Karpas-422 (cell line): ENCODE measurements around the gene FAM241A. TPM values are rescaled to one million over a fixed set of nuclear protein-coding genes. Genes with fewer than 3 reads are reported as not detected.

ENCODE experiments used
- DNase-seq: peaks from one replicate; pipeline ENCODE4 v3.0.0-alpha.2; 2015
- H2AFZ ChIP-seq: fragments of 200-600 bp; sonication (generic); 2 replicates; pipeline ENCODE4 v1.6.1; 2014; ENCODE audit warnings: antibody characterized with exemption, low read length, mixed read lengths
- H3K27ac ChIP-seq: fragments of 200-600 bp; sonication (generic); 2 replicates; pipeline ENCODE4 v1.5.1; 2014; ENCODE audit warnings: mild to moderate bottlenecking, low read length, moderate library complexity
- H3K27me3 ChIP-seq: fragments of 200-600 bp; sonication (generic); 2 replicates; pipeline ENCODE4 v1.6.1; 2014; ENCODE audit warnings: low read length, mixed read lengths
- H3K36me3 ChIP-seq: fragments of 200-600 bp; sonication (generic); 2 replicates; pipeline ENCODE4 v1.6.1; 2014; ENCODE audit warnings: low read length, mixed read lengths; ENCODE audit not compliant: insufficient read depth
- H3K4me1 ChIP-seq: fragments of 200-600 bp; sonication (generic); 2 replicates; pipeline ENCODE4 v1.6.1; 2014; ENCODE audit warnings: mild to moderate bottlenecking, low read length, mixed read lengths
- H3K4me2 ChIP-seq: fragments of 200-600 bp; sonication (generic); 2 replicates; pipeline ENCODE4 v1.6.1; 2014; ENCODE audit warnings: low read length, low read depth, mild to moderate bottlenecking; ENCODE audit not compliant: poor library complexity, severe bottlenecking
- H3K4me3 ChIP-seq: fragments of 200-600 bp; sonication (generic); 2 replicates; pipeline ENCODE4 v1.5.1; 2014; ENCODE audit warnings: mild to moderate bottlenecking, antibody characterized with exemption, low read length, mixed read lengths
- H3K79me2 ChIP-seq: fragments of 200-600 bp; sonication (generic); 2 replicates; pipeline ENCODE4 v1.6.1; 2014; ENCODE audit warnings: mild to moderate bottlenecking, low read length, mixed read lengths
- H3K9ac ChIP-seq: fragments of 200-600 bp; sonication (generic); 2 replicates; pipeline ENCODE4 v1.6.0; 2014; ENCODE audit warnings: low read length
- H3K9me2 ChIP-seq: fragments of 200-600 bp; sonication (generic), shearing (Covaris generic); replicated peaks from 2 replicates; pipeline ENCODE4 v1.6.0; 2014; ENCODE audit warnings: mild to moderate bottlenecking, low read length, moderate library complexity; ENCODE audit not compliant: insufficient read depth
- H3K9me3 ChIP-seq: fragments of 300-700, 200-600 bp; sonication (generic); 2 replicates; pipeline ENCODE4 v1.6.1; 2014; ENCODE audit warnings: low read length, mixed read lengths
- H4K20me1 ChIP-seq: fragments of 200-600 bp; sonication (generic); 2 replicates; pipeline ENCODE4 v1.6.1; 2014; ENCODE audit warnings: mild to moderate bottlenecking, antibody characterized with exemption, low read length, low read depth; ENCODE audit not compliant: insufficient read depth
- total RNA-seq: library from RNA; depleted of rRNA; stranded (reverse); fragments of >200 nt; shearing (Covaris generic); gene quantifications from 2 replicates; pipeline ENCODE4 v1.2.3, GENCODE V29; 2014; ENCODE audit warnings: low replicate concordance; rRNA removed

The FAM241A gene
- total RNA-seq, result 0.14 and 0.60 TPM in 2 replicates

DNA sequence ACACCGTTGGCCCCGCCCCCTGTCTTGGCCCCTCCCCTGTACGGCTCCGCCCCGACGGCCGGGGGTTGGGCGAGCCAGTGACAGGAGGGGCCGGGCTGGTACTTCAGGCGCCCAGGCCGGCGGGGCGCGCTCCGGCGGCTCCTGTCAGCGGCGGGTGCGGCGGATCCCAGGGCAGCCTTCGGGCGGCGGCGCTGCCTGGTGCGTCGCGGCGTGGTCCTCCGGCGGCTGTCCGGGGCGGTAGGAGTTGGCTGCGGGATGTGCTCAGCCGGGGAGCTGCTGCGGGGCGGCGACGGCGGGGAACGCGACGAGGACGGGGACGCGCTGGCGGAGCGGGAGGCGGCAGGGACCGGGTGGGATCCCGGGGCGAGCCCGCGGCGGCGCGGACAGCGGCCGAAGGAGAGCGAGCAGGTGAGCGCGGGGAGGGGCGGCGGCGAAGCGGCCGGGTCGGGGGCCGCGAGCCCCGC, at the start of gene FAM241A:
FAM241A (plus strand) TSS at position 129 of the 464 bp plus-strand sequence; CDS start at position 256, 127 bp downstream.
- H3K9me3 ChIP-seq, result no peaks in the 10 kb centered on the region
- H3K79me2 ChIP-seq, result no peaks in the 10 kb centered on the region
- no peaks in the 10 kb centered on the region for H3K36me3 ChIP-seq
- H3K4me3 ChIP-seq, result peak within 1 kb of the TSS; percentile 70
- H3K27me3 ChIP-seq, result no peaks in the 10 kb centered on the region
- H3K4me2 ChIP-seq, result peak within 1 kb of the TSS; percentile 82
- peak; percentile 89 for DNase-seq
- H2AFZ ChIP-seq, result peak within 1 kb of the TSS; percentile 91
- no peaks in the 10 kb centered on the region for H4K20me1 ChIP-seq
- peaks cover 9% of the 10 kb centered on the region for H3K4me1 ChIP-seq
- H3K27ac ChIP-seq, result no peak within 1 kb of the TSS
- H3K9me2 ChIP-seq, result no peaks in the 10 kb centered on the region
- H3K9ac ChIP-seq, result peak within 1 kb of the TSS; percentile 64

DNA sequence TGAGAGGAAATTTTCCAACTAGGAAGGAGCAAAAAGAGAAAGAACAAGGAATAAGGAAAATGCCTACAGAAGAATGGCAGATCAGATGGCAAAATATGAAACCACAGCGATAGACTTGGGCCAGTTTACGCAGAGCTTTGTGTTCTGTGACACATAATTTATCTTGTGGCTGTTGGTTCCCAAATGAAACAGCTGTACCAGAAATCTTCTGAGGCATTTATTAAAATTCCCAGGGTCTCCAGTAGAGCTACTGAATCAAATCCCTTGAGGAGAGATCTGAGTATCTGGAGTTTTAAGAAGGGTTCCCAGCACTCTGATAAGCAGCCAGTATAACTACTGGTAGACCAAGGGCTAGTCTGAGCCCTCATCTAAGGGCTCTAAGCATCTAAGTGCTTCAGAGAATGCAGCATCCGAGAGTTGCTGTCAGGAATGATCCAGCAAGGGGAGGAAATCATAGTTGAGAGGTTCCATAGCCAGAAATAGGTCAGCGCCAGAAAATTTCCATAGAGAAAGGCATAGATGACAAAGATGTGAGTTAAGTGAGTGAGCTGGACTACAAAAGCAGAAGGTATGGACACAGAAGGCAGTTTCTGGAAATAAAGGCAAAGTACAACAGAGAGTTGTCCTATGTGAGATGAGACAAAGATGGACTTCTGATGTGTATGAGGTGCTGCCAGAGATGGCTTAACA, 46.3 kb upstream of the FAM241A start:
- H3K4me3 ChIP-seq, result no peak overlapping the region
- H3K36me3 ChIP-seq, result no peaks in the 10 kb centered on the region
- H3K27ac ChIP-seq, result no peak overlapping the region
- no peaks in the 10 kb centered on the region for H3K27me3 ChIP-seq
- H3K4me1 ChIP-seq, result peaks cover under 1% of the 10 kb centered on the region
- no peaks in the 10 kb centered on the region for H3K79me2 ChIP-seq
- no peak overlapping the region for H3K9ac ChIP-seq
- no peak overlapping the region for H2AFZ ChIP-seq
- DNase-seq, result no peak
- no peaks in the 10 kb centered on the region for H3K9me3 ChIP-seq
- no peak overlapping the region for H3K4me2 ChIP-seq
- H3K9me2 ChIP-seq, result no peaks in the 10 kb centered on the region
- no peaks in the 10 kb centered on the region for H4K20me1 ChIP-seq

DNA sequence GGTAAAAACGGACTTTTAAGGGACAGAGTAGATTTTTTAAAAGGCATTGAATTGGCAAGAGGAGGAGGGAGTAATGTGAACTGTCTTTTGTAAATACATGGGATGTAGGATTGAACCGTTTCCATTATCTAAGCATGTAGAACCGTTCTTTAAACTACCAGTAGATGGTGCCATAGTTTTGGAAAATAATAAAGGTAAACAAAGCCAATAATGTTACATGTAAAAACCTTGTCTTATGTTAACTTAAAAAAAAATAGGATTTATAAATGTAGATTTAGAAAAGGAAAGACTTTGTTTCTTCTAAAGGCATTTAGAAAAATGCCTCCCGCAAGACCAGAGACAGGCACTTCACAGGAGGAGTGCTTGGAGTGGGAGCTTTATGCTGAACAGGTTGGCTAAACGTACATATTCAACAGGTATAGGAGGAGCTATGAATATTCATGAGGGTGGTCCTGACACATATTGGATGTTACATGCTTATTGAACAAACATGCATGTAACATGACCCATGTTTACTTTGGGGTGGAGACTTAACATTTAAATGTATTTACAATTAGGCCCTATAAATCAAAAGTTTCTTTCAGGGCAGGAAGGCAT, 45.5 kb upstream of the FAM241A start:
- Histone ChIP-seq H3K9me2 (no peaks in the 10 kb centered on the region), H3K4me1 (no peaks in the 10 kb centered on the region), H3K27me3 (no peaks in the 10 kb centered on the region), H4K20me1 (no peaks in the 10 kb centered on the region), H3K27ac (no peak overlapping the region), H3K36me3 (no peaks in the 10 kb centered on the region), H3K9ac (no peak overlapping the region), H3K9me3 (no peaks in the 10 kb centered on the region), H3K79me2 (no peaks in the 10 kb centered on the region), H3K4me3 (no peak overlapping the region), H3K4me2 (no peak overlapping the region), H2AFZ (no peak overlapping the region)
- DNase-seq, result peak; percentile 72

DNA sequence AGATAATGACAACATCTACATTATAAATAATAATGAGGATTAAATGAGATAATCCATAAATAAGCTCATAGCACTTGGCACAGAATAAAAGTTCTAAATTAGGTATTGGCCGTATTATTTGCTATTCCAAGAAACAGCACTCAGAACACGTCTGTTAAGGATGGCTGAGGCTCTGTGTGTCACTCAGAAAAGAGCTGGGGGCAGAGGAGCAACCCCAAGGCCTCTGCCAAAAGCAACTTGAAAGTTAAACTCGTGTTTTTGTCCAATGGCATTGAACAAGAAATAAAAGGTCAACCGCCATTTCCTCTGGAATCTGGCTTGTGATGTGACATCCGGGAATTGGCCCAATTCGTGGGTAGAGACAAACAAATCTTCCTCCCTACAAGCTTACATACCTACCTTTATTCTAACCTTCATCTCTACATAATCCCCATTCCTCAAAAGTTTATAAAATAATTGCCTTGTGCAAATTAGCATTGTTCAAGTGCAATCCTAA, 42.3 kb upstream of the FAM241A start:
- Histone ChIP-seq H3K4me3 (no peak overlapping the region), H2AFZ (no peak overlapping the region), H3K27ac (no peak overlapping the region), H3K27me3 (no peaks in the 10 kb centered on the region), H4K20me1 (no peaks in the 10 kb centered on the region), H3K4me1 (no peaks in the 10 kb centered on the region), H3K79me2 (no peaks in the 10 kb centered on the region), H3K9me2 (no peaks in the 10 kb centered on the region), H3K36me3 (no peaks in the 10 kb centered on the region), H3K9ac (no peak overlapping the region), H3K9me3 (no peaks in the 10 kb centered on the region), H3K4me2 (no peak overlapping the region)
- no peak for DNase-seq

DNA sequence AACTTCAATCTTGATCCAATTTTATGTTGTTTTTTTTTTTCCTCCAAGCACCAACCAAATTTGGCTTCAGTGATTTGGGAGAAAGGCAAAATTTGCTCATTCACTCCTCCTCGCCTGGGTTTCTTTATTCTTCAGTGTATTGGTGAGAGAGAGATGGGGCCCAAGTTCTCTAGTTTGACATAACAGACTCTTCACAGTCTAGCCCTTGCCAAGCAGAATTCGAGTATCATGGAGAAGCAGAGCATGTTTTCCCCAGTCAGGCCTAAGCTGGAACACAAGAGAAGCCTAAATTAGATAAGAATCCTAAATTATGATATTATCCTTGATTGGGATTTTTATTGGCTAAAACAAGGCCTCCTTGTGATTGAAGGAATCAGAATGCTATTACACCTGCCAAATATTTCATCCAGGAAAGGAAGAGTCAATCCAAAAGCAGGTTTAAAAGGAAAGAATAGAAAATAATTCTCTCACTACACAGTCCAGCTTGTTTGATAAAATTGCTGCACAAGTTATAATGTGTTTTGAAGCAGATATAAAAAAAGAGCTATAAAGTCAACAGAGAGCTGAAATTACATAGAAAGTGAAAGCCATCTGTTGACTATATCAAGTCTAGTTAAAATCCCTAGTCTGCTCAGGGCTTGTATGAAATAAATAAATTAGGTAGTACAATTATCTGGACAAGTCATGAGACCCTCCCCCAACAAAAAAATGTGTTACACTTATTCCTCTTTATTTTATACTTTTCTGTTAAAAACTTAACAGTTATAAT, 39.9 kb upstream of the FAM241A start:
- Histone ChIP-seq H3K4me3 (no peak overlapping the region), H3K79me2 (no peaks in the 10 kb centered on the region), H3K9me2 (no peaks in the 10 kb centered on the region), H3K27ac (no peak overlapping the region), H2AFZ (no peak overlapping the region), H3K4me1 (no peaks in the 10 kb centered on the region), H3K4me2 (no peak overlapping the region), H3K9me3 (no peaks in the 10 kb centered on the region), H3K27me3 (no peaks in the 10 kb centered on the region), H3K36me3 (no peaks in the 10 kb centered on the region), H3K9ac (no peak overlapping the region), H4K20me1 (no peaks in the 10 kb centered on the region)
- no peak for DNase-seq

DNA sequence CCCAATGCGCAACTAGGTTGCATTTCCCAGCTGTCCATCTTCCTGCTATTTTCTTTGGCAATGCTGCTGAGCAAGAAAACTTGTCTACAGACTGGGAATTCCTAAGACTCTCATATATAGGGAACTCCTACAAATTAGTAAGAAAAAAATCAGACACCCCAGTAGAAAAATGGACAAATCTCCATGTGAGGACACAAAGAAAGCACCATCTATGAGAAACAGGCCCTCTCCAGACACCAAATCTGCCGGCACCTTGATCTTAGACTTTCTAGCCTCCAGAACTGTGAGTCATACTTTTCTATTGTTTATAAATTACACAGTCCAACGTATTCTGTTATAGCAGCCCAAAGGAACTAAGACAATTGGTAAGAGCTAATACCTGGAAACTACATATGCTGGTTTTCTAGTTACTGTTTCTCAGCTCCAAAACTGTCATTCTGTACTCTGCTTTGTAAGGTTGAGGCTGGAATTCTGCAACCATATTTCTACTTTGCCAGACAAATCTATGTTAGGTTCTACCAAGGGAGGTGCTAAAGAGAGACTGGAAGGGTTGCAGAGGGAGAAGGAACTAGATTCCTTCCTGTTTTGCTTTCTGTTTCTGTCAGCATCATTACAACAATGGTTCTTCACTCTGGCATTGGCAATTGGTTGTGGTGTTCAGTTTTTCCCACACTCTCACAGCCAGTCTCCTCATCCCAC, 35.7 kb upstream of the FAM241A start:
- H3K4me2 ChIP-seq, result no peak overlapping the region
- no peak overlapping the region for H3K9ac ChIP-seq
- no peak overlapping the region for H2AFZ ChIP-seq

DNA sequence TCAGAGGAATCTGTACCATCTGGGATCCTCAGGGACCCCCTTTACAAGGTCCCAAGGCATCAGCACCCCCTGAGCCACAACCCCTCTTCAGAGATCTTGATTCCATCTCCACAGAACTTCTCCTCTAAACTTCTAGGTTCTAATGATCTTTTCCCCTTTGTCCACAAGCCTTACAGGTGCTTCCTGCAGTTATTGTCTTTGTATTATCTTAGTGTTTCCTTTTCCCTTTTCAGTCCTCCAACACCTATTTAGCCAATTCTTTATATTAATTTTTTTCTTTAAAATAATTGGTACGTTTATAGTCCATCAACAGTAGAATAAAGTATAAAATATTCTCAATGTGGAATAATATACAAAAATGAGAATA, 35.2 kb upstream of the FAM241A start:
- Histone ChIP-seq H3K4me2 (no peak overlapping the region), H3K79me2 (no peaks in the 10 kb centered on the region), H3K9ac (no peak overlapping the region), H3K9me2 (no peaks in the 10 kb centered on the region), H3K27ac (no peak overlapping the region), H3K4me1 (no peaks in the 10 kb centered on the region), H3K27me3 (no peaks in the 10 kb centered on the region), H3K36me3 (no peaks in the 10 kb centered on the region), H2AFZ (no peak overlapping the region), H4K20me1 (no peaks in the 10 kb centered on the region), H3K4me3 (no peak overlapping the region), H3K9me3 (no peaks in the 10 kb centered on the region)
- DNase-seq, result no peak

More for the DNA sequence above, 35.7 kb upstream of the FAM241A start:
- Histone ChIP-seq H3K79me2 (no peaks in the 10 kb centered on the region), H3K4me1 (no peaks in the 10 kb centered on the region), H4K20me1 (no peaks in the 10 kb centered on the region), H3K36me3 (no peaks in the 10 kb centered on the region), H3K9me2 (no peaks in the 10 kb centered on the region), H3K4me3 (no peak overlapping the region), H3K9me3 (no peaks in the 10 kb centered on the region), H3K27ac (no peak overlapping the region), H3K27me3 (no peaks in the 10 kb centered on the region)
- DNase-seq, result no peak
